RCC 7860 (cell line): ENCODE data around the gene DGCR8.

Source experiments
- DNase-seq: peaks from one replicate; pipeline ENCODE4 v3.0.0-alpha.2; 2015; ENCODE audit warnings: low spot score
- FAIRE-seq: peaks from 2 replicates; lab custom pipeline; 2012; peaks lifted over from hg19 to GRCh38; lab: Jason Lieb, UNC

DGCR8 gene

DNA sequence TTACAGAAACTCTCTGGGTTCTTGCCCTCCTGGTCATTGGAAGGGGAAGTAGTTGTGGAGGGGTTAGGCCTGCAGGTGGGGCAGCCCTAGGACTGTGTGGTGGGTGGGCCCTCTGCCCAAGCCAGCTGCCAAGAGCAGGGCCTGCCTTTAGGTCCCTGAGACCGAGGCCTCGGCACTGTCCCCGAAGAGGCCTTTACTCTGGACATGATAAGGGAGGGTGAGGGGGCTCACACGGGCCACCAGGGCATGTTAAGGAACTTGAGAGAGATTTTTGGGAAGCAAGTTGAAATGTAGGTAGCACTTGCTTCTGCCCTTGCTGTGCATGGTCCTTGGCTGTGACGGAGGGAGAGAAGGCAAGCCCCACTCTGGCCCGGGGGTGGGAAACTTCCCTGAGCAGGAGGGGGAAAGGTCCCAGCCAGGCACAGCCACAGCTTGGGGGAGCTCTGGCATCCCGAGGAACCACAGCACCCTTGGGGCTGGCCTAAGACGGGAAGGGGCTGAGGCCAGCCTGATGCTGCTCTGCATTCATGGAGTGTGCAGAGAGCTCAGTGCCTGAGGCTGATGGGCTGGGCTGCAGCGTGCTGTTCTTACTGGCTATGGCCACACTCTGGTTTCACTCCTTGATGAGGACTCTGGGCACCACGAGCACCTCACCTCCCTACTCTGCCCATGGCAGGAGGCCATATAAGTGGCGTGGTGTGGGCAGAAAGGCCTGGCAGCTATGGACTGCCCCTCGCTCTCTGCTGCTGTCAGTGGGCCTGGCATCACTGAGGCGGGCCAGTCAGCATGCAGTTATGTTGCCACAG, 28.1 kb downstream of the DGCR8 start:
- no peak for FAIRE-seq
- no peak for DNase-seq

DNA sequence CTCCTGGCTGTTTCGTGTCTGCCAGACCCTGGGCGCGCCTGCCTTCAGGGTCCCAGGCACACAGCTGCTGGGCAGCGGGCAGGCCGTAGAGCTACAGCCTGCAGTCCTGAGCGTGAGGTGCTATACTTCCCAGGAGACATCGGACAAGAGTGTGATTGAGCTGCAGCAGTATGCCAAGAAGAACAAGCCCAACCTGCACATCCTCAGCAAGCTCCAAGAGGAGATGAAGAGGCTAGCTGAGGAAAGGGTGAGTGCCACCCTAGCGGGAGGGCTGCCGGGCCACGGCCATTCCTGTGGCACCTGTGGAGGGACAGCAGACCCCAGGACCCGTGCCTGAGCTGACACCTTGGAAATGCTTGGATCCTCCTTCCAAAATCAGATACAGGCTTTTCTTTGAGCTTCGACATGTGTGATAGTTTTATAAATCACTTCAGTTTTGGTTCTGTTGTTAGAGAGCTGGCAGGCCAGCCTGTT, 28.8 kb downstream of the DGCR8 start:
- FAIRE-seq (no peak), DNase-seq (no peak)

DNA sequence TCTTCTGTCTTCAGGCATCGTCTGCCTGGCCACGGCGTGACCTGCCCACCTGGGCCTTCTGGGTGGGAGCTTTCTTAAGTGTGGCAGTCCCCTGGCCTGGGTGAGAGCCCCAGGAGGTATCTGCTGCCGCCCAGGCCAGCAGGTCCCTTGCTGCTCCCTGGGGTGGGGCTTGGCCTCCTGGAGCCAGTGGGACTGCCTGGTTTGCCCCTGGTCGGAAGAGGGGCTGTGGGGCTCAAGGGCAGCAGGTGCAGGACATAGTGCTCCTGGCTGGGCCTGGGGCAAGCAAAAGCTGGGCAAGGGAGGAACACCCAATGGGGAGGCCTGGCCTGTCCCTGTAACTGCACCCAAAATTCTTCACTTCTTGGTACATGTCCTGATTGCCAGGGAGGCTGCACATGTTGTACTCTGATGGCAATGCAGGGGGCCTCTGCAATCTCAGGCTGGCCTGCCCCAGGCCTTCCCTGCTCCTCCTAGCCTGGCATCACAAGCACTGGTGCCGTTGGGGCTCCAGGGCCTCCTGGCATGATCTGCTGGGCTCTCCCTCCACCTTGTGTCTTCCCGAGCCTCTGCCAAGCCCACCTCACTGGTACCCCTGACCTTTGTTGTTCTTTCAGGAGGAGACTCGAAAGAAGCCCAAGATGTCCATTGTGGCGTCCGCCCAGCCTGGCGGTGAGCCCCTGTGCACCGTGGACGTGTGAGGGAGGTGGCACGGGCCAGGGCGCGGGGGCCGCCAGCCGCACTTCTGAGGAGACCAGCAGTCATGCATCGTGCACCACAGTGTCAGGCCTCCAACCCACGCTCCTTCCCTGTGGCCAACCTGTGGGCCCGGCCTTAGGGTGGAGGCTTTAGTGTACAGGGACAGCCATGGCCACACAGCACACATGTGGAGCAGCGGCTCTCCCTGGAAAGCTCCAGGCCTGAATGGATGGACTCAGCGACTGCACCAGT, 29.6 kb downstream of the DGCR8 start:
- no peak for DNase-seq
- FAIRE-seq, result no peak

DNA sequence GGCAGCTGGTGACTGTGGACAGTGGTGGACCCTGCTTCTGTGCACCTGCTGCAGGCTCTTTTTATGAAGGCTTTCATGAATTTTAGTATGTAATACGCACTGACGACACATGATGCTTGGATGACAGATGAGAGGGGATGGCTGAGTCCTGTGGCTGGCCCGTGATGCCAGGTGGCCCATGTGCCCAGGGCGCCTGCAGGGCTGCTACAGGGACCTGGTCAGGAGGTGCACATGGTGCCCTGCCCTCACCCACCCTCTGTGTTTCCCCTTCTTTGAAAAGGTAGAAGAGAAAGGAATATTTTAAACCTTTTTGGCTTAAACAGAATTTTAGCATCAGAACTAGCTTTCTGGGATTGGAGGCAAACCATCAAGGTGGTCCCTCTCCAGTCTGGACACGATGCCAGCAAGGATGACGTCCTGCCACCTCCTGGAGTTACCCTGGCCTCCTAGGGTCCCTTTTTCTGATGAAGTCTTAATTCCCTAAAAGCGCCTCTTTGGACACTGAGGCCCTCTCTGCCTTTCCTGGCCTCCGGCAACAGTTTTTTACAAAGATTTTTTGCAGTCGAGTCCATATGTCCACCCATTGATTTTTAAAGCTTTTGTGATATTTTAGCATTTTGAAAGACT, 30.4 kb downstream of the DGCR8 start:
- FAIRE-seq (no peak), DNase-seq (no peak)

DNA sequence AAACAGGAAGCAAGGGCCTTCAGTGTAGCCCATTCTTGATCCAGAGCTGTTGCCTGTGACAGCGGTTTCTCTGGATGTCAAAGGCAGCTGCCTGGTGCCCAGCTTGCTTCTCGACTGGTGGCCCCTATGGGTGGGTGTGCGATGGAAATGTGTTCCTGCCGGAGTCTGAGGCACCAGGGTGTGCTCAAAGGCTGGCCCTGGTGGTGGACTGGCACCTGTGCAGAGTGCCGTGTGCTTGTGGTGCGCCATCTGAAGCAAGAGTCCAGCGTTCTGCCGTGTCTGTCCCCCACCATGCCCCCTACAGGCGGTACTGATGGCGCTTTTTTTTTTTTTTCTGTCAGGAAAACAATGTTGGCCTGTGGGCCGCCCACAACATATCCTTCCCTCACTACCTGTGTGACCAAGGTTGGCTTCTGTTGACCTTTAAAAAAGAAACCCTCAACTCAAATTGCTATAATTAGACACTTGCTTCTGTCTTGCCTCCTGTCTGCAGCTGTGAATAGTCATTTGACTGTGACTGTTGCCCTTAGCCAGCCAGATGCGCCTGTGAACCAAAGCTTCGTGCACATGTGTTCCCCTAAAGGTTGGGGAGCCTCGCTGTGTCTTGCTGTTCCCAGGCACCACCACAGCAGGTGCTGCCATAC, 31.1 kb downstream of the DGCR8 start:
- DNase-seq, result peak; percentile 29
- no peak for FAIRE-seq

DNA sequence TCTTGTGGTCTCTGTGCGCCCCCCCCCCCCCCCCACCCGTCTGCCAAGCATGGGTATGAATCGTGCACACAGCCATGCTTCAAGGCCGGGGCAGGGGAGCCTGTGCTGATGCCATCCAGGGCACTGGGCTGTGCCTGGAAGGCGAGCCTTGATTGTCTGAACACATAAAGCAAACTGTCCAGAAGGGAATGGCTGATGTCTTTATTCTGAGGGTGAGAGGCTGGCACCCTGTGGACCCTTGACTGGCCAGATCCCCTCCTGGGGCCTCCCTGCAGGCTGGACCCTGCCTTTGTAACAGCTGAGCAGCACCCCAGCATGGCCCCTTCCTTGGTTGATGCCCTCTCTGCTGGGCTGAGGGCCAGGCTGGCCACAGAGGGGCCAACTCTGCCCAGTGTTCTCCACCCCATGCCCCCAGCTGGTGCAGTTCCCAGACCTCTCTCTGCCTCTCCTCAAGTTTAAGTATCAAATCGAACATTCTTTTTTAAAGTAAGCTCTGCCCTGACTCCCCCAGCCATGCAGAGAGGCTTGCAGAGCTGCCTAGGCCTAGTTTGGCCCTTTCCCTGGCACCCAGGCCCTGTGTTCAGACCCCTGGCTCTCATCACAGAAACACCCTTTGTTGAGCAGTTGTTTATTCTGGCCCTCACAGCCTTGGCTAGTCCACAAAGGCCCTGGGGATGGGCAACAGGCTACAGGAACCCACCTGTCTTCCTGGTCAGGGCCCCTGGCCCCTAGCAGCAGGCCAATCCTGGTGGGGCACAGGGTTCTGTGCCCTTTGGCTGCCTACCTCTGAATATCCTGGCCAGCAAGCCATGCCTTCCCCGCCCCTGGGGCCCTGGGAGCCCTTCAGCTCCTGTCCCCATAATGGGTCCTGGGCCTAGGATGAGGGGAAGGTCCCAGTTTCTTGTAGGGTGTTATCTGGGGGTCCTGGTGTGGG, 31.9 kb downstream of the DGCR8 start:
- DNase-seq (no peak), FAIRE-seq (no peak)

DNA sequence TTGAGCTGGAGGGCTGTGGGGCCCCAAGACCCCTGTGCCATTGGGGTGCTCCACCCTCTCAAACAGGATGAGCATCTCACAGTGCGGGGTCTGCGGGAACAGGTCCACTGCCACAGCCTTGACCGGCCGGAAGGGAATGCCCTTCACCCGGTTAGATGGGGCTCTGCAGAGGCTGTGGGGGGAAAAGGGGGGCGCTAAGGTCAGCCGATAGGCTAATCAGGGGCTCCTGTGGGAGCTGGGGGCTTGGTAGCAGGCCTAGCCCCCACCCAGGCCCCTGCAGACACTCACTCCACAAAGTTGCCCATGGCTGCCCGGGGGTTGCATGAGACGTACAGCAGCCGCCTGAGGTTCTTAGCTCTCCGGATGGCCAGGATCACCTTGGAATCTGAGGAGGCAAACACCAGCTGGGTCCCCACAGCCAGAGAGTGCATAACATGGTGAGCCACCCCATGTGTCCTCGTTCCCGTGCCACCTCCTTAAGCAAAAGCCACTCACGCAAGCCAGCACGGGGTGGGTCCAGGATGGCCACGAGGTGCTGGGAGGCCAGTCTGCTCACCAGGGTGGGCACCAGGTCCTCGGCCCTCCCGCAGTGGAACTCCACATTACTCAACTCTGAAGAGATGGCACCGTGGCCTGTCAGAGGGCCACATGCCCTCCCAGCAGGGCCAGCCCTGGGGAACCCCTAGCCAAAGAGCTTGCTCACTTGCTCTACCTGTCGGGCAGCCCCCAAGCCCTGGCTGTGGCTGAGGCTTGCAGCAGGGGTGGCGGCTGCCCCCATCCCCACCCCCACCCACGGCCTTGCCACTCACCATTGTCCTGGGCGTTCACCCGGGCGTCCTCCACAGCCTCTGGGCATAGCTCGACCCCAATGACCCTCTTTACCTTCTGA, 32.8 kb downstream of the DGCR8 start:
- DNase-seq (no peak), FAIRE-seq (no peak)

DNA sequence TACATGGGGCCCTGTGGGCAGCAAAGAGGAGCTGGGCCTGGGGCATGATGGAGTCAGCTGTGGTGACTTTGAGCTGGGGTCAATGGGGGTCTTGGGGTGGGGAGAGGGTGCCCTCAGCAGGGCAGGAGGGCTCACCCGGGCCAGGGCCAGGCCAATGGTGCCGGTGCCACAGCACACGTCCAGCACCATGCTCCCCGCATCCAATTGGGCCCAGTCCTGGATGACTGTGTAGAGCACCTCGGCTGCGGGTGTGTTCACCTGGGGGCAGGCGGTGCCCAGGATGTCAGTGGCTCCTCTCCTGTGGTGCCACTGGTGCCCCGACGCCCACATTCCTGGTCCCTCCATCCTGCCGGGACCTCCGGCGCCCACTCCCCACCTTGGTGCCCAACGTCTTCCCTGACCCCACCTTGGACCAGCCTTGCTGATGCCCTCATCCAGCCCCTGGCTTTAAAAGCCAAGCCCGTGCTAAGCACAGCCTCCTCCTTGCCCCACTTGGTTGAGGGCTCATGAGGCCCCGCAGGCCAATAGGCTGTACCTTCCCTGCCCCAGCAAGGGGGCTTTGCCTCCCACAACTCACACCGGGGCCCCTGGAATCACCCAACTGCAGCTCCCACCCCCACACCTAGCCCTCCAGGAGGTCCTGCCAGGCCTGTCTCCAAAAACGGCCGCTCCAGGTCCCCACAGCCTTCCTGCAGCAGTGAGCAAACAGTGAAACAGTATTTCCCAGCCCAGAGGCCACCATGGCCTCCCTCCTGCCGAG, 33.7 kb downstream of the DGCR8 start:
- FAIRE-seq (no peak), DNase-seq (no peak)

DNA sequence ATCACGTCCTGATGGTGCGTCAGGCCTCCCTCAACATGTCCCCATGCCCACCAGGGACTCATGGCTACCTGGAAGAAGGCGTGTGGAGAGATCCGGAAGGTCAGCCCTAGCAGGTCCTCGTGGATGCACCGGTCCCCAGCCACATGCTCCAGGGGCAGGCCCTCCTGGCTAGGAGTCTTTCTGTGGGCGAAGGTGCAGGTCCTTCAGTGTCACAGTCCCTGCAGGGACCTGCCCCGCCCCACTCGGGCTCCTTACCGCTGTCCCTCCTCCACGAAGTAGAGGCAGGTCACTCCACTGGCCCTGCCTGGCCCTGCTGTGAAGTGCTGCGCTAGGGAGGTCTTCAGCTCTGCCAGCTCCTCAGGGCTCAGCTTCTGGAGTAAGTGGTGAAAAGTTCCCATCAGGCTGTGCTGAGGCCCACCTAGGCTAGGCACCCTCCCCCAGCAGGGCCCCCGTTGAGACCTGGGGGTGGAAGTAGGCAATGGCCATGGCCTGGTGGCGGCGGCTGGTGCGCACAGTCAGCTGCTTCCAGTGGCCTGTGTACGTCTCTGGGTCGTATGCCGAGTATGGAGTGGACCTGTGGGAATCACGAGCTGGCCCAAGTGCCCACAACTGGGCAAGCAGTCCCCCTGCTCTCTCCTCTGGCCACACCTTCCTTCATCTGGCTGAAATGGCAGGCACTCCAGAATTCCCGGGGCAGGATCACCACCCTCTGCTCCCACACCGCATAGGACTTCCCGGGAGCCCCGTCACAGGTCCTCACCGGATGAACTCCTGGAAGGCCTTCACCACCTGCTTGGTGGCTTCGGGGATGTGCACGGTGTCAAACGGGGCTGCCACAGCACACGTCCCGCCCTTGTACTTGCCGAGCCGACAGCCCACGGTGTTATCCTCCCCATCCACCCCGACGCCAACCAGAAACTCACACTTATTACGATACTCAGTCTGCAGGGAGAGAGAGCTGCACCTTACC, 34.8 kb downstream of the DGCR8 start:
- FAIRE-seq (no peak), DNase-seq (no peak)

DNA sequence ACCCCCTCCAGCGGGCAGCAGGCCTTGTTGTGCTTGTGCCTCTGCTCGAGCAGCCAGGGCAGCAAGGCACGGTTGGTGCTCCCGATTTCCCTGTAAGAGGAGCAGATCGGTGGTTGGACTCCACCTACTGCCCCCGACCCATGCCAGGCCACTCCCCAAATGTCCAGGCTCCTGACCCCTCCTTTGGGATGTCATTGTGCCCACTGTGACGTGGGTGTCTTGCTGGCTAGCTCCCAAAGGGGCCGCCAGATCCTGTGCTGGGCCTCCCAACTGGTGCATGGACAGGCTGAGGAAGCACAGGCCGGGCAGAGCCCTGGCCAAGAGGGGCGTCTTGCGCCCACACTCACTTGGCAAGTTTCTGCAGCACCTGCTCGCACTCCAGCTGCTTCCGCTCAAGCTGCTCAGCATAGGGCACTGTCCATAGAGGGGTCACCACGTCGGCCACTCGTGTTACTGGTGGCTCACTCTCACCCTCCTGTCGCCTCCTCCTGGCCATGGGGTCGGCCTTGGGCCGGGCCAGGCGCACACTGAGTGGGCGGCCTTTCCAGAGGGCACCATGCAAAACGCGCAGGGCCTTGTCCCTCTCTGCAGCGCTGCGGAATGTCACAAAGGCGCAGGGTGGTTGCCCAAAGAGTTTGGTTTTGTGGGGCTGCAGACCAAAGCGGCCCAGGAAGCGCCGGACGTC, 35.8 kb downstream of the DGCR8 start, which contains the start of gene RANBP1:
Gene RANBP1 (plus strand): TSS at position 414 of the 685 bp plus-strand sequence. CDS start 81 bp downstream, at position 495.
- DNase-seq (no peak), FAIRE-seq (no peak)

DNA sequence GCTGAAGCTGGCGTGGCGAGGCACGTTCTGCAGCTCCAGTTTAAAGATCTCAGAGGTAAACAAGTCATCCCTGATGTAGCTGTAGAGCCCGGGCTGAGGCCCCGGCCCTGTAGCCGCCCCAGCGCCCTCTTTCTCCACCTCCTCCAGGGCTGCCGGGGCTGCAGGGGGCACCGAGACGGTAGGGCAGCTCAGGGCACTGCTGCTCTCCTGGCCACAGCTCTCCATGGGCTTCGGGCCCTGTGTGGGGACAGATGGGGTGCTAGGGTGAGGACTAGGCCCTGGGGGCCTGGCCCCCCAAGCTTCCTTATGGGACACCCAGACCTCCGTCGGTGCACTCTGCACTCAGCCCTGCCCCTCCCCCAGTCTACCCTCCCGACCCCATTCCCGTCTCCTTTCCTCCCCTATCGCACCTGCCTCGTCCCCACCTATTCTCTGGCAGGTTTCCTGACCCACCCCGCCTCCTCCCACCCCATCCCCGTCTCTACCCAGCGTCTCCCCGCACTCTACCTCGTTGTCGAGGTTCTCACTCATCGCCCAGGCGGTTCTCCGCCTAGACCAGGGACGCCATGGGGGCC, 36.4 kb downstream of the DGCR8 start:
- no peak for FAIRE-seq
- DNase-seq, result no peak

DNA sequence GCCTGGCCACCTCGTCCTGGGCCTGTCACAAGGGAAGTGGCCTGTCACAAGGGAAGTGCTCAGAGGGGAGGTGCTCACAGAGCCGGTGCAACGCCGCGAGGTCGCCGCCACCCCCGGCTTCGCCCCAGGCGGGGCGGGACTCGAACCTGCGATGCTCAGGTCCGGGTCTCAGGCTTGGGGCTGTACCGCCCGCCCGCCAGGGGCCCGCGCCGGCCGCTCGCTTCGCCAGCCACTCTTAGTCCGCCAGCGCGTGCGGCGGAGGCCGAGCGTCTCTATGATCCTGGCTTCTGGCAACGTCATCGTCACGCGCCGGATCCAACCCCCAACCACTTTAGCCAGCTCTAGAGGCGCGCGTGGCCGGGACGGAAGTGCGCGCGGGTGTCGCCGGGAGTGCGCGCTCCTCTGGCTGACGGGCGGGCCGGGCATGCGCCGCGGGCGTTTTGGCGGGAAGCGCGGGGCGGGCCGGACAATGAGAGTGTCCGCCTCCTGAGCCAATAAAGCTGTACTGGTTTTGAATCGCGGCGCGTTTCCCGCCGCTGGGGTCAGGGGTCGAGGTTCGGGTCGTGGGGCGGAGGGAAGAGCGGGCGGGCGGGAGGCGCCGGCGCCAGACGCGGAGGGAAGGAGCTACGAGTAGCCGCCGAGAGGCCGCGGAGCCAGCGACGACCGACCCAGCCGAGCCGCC, 37.1 kb downstream of the DGCR8 start, which contains the start of gene TRMT2A:
Gene TRMT2A (minus strand): TSS at position 276 of the 682 bp plus-strand sequence. CDS start 320 bp downstream, outside the sequence.
- peak; percentile 91 for DNase-seq
- FAIRE-seq, result no peak

DNA sequence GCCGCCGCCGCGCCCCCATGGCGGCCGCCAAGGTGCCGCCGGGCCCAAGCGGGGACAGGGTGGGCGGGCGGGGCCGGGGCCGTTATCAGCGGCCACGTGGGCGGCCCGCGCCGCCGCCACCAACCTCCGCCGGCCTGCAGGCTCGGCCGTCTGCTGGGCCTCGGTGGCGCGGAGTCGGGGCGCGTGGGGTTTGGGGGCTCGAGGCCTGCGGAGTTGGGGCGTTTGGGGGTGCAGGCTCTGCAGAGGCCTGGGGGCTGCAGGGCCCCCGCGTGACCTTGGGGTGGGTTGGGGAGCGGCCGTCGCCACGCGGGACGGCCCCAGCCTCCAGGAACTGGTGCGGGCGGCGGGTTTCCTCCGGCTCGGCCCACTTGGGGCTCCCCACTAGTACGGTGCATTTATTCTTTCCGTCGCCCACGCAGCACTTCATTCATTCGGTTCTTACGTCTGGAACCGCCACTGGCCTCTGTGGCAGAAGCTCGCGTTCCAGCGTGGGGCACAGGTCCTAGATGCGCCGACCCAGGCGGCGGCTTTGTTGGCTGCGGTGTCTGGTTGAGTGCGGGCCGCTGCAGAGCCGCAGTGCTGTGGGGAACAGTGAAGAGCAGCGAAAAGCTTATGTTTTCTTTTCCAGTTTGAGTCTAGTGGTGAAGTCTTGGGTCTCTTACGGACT, 37.7 kb downstream of the DGCR8 start:
- no peak for FAIRE-seq
- DNase-seq, result no peak

DNA sequence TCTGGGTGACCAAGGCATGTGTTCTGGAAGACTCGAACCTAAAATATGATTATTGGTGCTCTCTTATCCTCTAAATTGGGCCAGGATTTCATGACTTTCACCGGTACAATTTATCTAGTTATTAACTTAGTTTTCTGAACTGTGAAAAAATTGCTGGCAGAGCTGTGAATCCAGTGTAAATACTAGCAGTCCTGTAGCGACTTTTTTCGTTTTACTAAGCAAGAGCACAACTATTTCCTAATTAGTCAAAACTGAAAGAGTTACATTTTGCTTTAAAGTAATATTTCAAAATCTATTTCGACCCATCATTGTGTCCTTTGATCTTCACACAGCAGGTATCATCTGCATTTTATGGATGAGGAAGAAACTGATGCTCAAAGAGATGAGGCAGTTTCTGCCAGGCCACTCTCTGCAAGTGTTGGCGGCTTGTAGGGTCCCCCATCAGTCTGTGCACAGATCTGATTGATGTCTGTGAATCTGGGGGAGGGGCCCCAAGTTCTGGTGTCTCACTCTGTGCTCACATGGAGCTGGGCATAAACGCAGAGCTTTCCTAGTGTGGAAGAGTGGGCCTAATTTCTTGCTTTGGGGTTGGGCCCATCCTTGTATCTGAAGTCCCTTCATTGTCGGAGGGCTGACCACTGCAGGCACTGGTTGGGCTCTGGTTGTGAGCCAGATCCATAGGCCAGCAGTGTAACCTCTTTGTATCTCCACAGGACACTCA, 38.4 kb downstream of the DGCR8 start:
- no peak for FAIRE-seq
- DNase-seq, result no peak
